HG02798 (cell line): ENCODE results near the gene ZSWIM6.

Experiments used
- ATAC-seq: cut with Tn5 transposase; IDR thresholded peaks from one replicate; pipeline ENCODE4 v1.9.1; 2021; ENCODE audit warnings: mild to moderate bottlenecking; ENCODE audit not compliant: unreplicated experiment, poor library complexity

ZSWIM6 gene

GRCh38 chr5:61578858-61579503 lies 246.9 kb downstream of the ZSWIM6 start:
- no peak for ATAC-seq

GRCh38 chr5:61582205-61582820 lies 250.3 kb downstream of the ZSWIM6 start:
- no peak for ATAC-seq

GRCh38 chr5:61582887-61583286 lies 250.8 kb downstream of the ZSWIM6 start:
- ATAC-seq: no peak

- no peak for ATAC-seq
These were observed 254.3 kb downstream of the ZSWIM6 start for GRCh38 chr5:61586096-61587084.

GRCh38 chr5:61587125-61587524 lies 255.1 kb downstream of the ZSWIM6 start:
- no peak for ATAC-seq

GRCh38 chr5:61588216-61588615 lies 256.2 kb downstream of the ZSWIM6 start:
- no peak for ATAC-seq

GRCh38 chr5:61589946-61590345 lies 257.9 kb downstream of the ZSWIM6 start:
- no peak for ATAC-seq

GRCh38 chr5:61590473-61590872 lies 258.4 kb downstream of the ZSWIM6 start:
- ATAC-seq: no peak

GRCh38 chr5:61591859-61592258 lies 259.8 kb downstream of the ZSWIM6 start:
- ATAC-seq: no peak

- no peak for ATAC-seq
These were observed 263.4 kb downstream of the ZSWIM6 start for GRCh38 chr5:61595426-61595825.
